ENCODE data around the gene FGFR2.

DNA sequence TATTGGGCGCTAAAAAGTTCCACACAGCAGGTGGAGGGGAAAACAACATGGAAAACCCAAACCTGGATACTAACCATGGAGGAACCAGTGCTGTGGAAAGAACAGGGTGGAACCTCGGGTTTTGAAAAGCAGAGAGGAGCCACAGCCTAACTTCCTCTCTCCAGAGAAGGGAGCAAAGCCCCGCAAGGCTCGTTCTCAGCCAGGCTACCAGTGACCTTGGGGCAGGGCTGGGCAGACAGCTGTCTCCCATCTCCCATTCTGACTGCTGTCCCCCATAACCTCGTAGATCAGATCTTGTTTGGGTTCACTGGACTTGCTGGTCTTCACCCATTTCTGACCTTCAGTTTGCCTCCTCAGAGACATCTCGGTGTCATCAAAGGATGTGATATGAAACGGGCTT is 47.5 kb upstream of the FGFR2 start:
- TF ChIP-seq, protein P1, sequence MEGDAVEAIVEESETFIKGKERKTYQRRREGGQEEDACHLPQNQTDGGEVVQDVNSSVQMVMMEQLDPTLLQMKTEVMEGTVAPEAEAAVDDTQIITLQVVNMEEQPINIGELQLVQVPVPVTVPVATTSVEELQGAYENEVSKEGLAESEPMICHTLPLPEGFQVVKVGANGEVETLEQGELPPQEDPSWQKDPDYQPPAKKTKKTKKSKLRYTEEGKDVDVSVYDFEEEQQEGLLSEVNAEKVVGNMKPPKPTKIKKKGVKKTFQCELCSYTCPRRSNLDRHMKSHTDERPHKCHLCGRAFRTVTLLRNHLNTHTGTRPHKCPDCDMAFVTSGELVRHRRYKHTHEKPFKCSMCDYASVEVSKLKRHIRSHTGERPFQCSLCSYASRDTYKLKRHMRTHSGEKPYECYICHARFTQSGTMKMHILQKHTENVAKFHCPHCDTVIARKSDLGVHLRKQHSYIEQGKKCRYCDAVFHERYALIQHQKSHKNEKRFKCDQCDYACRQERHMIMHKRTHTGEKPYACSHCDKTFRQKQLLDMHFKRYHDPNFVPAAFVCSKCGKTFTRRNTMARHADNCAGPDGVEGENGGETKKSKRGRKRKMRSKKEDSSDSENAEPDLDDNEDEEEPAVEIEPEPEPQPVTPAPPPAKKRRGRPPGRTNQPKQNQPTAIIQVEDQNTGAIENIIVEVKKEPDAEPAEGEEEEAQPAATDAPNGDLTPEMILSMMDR (IDR thresholded peaks at IDR 0.05) = no peak
- no peak for TF ChIP-seq POLR2A (IDR thresholded peaks at IDR 0.05)
- TF ChIP-seq EP300 (IDR thresholded peaks at IDR 0.05) = no peak

Data from tibial nerve (tissue), 4 donors.